A673 (cell line): ENCODE data around the gene JAKMIP1.

Source experiments
- EZH2 ChIP-seq: fragments of 200-600 bp; sonication (generic); IDR thresholded peaks from 2 replicates; pipeline ENCODE4 v1.6.1; 2017; ENCODE audit warnings: borderline replicate concordance, low read depth, mild to moderate bottlenecking, mixed read lengths, antibody characterized with exemption, low read length; ENCODE audit not compliant: poor library complexity, severe bottlenecking
- TF ChIP-seq, protein P1 (sequence below): fragments of 300-800, 200-600 bp; sonication (generic); conservative IDR thresholded peaks from 2 replicates; pipeline ENCODE4 v1.5.1; 2017; ENCODE audit warnings: low read depth, mild to moderate bottlenecking, antibody characterized with exemption, low read length, moderate library complexity, mixed read lengths

DNA sequence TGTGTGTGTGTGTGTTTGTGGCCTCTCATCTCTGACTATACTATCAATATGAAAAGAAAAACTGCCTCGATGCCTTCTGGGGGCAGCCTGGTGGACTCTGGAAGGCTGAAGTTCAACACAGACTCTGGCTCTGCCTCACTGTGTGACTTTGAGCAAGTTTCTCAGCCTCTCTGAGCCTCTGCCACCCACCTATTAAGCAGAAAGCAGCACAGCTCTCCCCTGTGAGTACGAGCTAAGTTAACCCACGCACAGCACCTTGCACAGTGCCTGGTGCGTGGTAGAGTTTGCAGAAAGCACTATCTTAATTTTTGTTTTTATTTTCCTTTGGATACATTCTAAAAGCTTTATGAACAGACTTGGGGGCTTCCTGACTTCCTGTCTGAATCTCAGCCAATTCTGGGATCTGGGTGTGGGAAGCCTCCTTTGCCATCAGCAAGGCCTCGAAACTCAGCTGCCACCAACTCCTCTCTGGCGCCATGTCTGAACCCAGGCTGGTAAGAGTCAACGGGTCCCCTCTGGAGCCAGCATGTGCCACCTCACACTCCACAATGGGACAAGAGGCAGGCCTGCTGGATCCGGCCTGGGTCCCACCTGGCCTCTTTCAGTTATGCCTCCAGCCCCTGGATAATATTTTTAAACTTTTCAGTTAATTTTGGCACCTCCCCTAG is 57.3 kb downstream of the JAKMIP1 start:
- TF ChIP-seq EZH2: no peak
- TF ChIP-seq, protein P1, sequence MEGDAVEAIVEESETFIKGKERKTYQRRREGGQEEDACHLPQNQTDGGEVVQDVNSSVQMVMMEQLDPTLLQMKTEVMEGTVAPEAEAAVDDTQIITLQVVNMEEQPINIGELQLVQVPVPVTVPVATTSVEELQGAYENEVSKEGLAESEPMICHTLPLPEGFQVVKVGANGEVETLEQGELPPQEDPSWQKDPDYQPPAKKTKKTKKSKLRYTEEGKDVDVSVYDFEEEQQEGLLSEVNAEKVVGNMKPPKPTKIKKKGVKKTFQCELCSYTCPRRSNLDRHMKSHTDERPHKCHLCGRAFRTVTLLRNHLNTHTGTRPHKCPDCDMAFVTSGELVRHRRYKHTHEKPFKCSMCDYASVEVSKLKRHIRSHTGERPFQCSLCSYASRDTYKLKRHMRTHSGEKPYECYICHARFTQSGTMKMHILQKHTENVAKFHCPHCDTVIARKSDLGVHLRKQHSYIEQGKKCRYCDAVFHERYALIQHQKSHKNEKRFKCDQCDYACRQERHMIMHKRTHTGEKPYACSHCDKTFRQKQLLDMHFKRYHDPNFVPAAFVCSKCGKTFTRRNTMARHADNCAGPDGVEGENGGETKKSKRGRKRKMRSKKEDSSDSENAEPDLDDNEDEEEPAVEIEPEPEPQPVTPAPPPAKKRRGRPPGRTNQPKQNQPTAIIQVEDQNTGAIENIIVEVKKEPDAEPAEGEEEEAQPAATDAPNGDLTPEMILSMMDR: no peak
